NCI-H748 treated with DMSO at 0.1 percent for 48 hours (cell line): ENCODE measurements around the gene SLC7A9.
"Not testable (repeated sequence)": the region's sequence is repeated elsewhere in the genome, so short reads cannot be mapped to it uniquely, and the experiment has no call there.

ENCODE experiments used
- DNase-seq: peaks from one replicate; lab custom pipeline; 2025; lab: John Stamatoyannopoulos, UW

The SLC7A9 gene

GRCh38 chr19:32881766-32882165 is 12.2 kb upstream of the SLC7A9 start:
- no peak for DNase-seq

- DNase-seq: no peak
These were observed 11.1 kb upstream of the SLC7A9 start for GRCh38 chr19:32880622-32881021.

- DNase-seq: no peak
These were observed 10.2 kb upstream of the SLC7A9 start for GRCh38 chr19:32879741-32880140.

GRCh38 chr19:32878988-32879387 is 9.4 kb upstream of the SLC7A9 start:
- no peak for DNase-seq

GRCh38 chr19:32877977-32878745 is 8.6 kb upstream of the SLC7A9 start:
- DNase-seq: no peak

GRCh38 chr19:32877323-32877912 is 7.9 kb upstream of the SLC7A9 start:
- no peak for DNase-seq

GRCh38 chr19:32876919-32877285 is 7.3 kb upstream of the SLC7A9 start:
- no peak for DNase-seq

GRCh38 chr19:32876236-32876918 is 6.8 kb upstream of the SLC7A9 start:
- no peak for DNase-seq

GRCh38 chr19:32875428-32875827 is 5.9 kb upstream of the SLC7A9 start:
- no peak for DNase-seq

- DNase-seq: no peak
These were observed 5.0 kb upstream of the SLC7A9 start for GRCh38 chr19:32874605-32875004.

- no peak for DNase-seq
These were observed 3.8 kb upstream of the SLC7A9 start for GRCh38 chr19:32873247-32873959.

- DNase-seq: no peak
These were observed 2.8 kb upstream of the SLC7A9 start for GRCh38 chr19:32872391-32872790.

- no peak for DNase-seq
These were observed 1.4 kb upstream of the SLC7A9 start for GRCh38 chr19:32870981-32871451.

GRCh38 chr19:32869966-32870573 is 503 bp upstream of the SLC7A9 start:
- DNase-seq: no peak

GRCh38 chr19:32868206-32868950 is 1.2 kb downstream of the SLC7A9 start:
- no peak for DNase-seq

- DNase-seq: not testable (repeated sequence)
These were observed 2.1 kb downstream of the SLC7A9 start for GRCh38 chr19:32867436-32867835.

- DNase-seq: no peak
These were observed 2.9 kb downstream of the SLC7A9 start for GRCh38 chr19:32866564-32867265.

GRCh38 chr19:32866061-32866460 is 3.5 kb downstream of the SLC7A9 start:
- no peak for DNase-seq

- no peak for DNase-seq
These were observed 4.2 kb downstream of the SLC7A9 start for GRCh38 chr19:32865326-32865725.

GRCh38 chr19:32864318-32865007 is 5.1 kb downstream of the SLC7A9 start:
- no peak for DNase-seq
